Astrocyte of the cerebellum (primary cell): Measurements from ENCODE around the gene BNC1.

Source experiments
- DNase-seq: peaks from one replicate; pipeline ENCODE4 v3.0.0-alpha.2; 2011; ENCODE audit warnings: low read depth
- H3K4me3 ChIP-seq: 2 replicates; pipeline ENCODE4 v1.5.1; 2011; ENCODE audit warnings: mild to moderate bottlenecking, low read depth, low read length, moderate library complexity
- CTCF ChIP-seq: IDR thresholded peaks from 2 replicates; pipeline ENCODE4 v1.5.1; 2012; ENCODE audit warnings: low read length, low read depth, moderate library complexity, mild to moderate bottlenecking; ENCODE audit errors: missing control alignments
- in situ Hi-C: cut with HindIII; loops from 2 replicates; pipeline ENCODE4 v1.10.0; 2017; ENCODE audit warnings: low sequenced_read_pairs

The BNC1 gene

GRCh38 chr15:83207660-83208366 lies 76.7 kb downstream of the BNC1 start, which contains the start of gene HDGFL3:
TSS of gene HDGFL3 (minus strand) at chr15:83207823. CDS start at chr15:83207414, 409 bp downstream.
- TF ChIP-seq CTCF, result peak; percentile 20
- no peak for DNase-seq
- H3K4me3 ChIP-seq, result peak within 1 kb of the TSS; percentile 77
- in situ Hi-C loops, result no loop called here

- DNase-seq, result no peak
- H3K4me3 ChIP-seq, result peak overlapping the region; percentile 77
- TF ChIP-seq CTCF, result no peak
- in situ Hi-C loops, result no loop called here
Measured at GRCh38 chr15:83207009-83207659, 77.3 kb downstream of the BNC1 start.

- no peak for TF ChIP-seq CTCF
- in situ Hi-C loops, result no loop called here
- peak overlapping the region; percentile 77 for H3K4me3 ChIP-seq
- no peak for DNase-seq
Measured at GRCh38 chr15:83206526-83207008, 77.9 kb downstream of the BNC1 start.
